Inferior parietal cortex (tissue), 1 donor: ENCODE results near the gene SAMD8.
"Not testable (repeated sequence)": the region's sequence is repeated elsewhere in the genome, so short reads cannot be mapped to it uniquely, and the experiment has no call there.

Experiments
- DNase-seq: peaks from one replicate; pipeline ENCODE4 v3.0.0-alpha.2; 2016; ENCODE audit errors: extremely low spot score

The SAMD8 gene

DNA sequence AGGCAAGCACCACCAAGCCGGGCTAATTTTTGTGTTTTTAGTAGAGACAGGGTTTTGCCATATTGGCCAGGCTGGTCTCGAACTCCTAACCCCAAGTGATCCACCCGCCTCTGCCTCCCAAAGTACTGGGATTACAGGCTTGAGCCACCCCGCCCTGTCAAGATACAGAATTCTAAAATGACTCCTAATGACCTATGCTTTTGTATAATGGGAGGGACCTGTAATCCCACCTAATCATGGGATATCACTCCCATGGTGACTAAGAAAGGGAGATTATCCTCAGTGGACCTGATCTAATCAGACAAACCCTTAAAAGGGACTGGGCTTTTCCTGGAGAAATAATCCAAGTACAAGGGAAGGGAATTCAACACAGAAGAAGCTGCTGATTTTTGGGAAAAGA is 28.8 kb downstream of the SAMD8 start:
- no peak for DNase-seq

DNA sequence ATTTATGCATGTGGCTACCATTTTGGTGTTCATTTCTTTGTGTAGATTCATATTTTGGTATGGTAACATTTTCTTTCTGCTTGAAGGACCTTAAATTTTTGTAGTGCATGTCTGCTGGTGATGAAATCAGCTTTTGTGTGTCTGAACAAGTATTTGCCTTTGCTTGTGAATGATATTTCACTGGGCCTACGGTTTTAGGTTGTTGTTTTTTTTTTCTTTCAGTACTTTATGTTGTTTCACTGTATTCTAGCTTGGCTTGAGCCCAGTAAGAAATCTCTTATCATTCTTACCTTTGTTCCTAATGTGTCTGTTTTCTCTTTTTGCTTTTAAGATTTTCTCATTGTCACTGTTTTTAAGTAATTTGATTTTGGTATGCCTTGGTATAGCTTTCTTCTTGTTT is 31.9 kb downstream of the SAMD8 start:
- no peak for DNase-seq

DNA sequence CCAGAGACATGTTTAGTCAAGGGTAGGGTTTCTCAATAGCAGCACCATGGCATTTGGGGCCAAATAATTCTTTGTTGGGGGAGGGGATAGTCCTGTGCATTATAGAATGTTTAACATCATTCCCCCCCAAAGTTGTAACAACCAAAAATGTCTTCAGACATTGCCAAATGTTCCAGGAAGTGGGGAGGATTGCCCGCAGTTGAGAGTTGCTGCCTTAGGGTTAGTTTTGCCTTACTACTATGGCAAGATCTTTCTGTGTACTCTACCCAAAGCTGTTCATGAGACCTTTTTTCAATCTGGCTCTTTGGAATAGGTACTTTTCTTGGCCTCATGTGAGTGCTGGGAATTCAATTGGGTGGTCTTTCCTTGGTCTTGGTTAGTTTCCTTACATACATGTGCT is 34.1 kb downstream of the SAMD8 start:
- no peak for DNase-seq

DNA sequence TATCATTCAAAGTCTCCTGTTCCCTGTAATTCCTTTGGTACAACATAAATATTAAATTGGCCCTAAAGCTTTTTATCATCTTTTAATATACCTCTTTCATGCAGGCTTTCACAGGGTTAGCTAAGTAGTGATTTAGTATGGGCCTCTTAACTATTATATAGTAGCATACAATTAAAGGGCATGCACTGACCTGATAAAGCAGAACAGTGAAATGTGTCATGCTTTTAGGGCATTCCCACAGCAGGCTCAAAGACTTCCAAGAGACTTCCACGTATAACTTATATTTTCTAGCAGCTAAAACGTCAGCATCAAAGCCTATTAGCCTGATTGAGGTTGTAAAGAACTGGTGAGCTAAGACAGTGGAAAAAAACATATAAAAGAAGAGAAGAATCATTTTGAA is 35.3 kb downstream of the SAMD8 start:
- DNase-seq: no peak

DNA sequence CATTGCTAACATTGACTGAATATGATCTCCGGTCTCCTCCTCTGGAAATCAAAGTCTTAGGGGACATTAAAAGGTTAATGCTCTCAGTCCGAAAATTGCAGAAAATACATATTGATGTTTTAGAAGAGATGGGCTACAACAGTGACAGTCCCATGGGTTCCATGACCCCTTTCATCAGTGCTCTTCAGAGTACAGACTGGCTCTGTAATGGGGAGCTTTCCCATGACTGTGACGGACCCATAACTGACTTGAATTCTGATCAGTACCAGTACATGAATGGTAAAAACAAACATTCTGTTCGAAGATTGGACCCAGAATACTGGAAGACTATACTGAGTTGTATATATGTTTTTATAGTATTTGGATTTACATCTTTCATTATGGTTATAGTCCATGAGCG is 39.2 kb downstream of the SAMD8 start:
- no peak for DNase-seq

DNA sequence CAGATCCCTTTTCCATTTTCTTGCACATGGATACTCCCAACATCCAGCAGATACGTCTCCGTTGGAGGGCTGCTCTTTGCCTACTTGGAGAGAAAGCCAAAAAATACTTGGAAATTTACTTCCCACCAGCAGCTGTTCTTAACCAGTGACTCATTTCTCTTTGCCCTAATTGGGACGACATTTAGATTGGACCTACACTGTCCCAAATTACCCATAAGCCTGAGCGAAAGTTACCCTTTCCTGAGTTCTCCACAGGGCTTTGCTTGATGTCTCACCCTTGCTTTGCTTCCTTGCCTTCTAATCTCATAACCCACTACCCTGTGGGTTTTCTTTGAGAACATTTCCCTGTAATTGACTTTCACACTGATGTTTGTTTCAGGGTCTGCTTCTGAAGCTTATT is 48.1 kb downstream of the SAMD8 start:
- no peak for DNase-seq

DNA sequence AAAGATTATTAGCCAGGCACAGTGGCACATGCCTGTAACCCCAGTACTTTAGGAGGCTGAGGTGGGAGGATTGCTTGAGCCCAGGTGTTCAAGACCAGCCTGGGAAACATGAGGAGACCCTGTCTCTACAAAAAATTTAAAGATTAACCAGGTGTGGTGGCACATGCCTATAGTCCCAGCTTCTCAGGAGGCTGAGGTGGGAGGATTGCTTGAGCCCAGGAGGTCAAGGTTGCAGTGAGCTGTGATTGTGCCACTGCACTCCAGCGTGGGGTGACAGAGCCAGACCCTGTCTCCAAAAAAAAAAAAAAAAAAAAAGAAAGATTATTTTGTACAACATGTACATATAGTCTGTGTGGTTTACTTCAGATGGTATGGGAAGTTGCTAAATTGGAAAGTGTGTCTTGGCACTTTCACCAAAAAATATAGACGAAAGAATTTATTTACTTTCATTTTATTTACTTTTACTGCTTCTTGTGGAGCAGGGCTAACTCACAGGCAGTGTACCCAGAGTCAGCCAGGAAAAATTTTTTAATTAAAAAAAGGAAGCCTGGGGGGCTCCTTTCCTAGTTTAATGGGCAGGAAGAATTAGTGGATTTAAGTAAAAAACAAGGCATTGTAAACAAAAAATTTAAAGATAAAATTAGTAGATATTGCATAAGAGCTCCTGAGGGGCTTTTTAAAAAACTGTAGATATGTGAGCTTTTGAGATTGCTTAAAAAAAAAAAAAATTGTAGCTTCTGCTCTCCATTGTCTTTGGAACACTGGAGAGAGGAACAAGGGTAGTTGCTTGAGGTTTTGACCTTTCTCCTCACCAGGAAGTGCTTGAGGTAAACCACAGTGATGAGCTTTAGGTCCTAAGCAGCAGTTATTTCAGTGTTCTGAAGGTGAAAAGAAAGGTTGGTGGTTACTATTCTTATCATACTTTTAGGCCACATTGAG is 54.5 kb downstream of the SAMD8 start:
- DNase-seq: no peak

DNA sequence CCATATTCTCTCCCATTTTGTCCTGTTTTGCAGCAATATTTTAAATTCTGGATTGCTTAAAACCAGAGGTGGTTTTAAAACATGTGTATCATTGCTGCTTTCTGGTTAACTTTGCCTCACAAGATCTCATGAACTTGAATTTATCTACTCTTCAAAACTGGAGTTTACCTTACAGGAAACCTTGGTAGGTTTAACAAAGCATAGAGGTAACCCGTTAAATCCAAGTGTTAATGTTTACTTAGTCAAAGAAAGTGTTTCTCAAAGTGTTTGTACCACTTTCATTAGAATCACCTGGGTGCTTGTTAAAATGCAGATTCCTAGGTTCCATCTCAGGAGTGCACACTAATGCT is 55.1 kb downstream of the SAMD8 start:
- no peak for DNase-seq

DNA sequence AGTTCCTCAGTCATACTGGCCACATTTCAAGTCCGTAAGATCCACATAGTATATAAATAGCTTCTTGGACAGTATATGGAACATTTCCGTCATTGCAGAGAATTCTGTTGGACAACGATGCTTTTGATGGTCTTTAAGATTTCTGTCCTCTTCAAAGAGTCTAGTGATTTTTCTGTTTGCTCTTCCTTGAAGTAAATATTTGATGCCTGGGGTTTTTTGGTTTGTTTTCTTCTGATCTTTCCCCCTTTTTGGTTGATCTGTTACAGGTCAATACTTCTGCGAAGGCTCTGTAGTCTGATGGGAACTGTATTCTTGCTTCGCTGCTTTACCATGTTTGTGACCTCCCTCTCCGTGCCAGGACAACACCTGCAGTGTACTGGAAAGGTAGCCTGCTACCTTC is 56.8 kb downstream of the SAMD8 start:
- DNase-seq: no peak

DNA sequence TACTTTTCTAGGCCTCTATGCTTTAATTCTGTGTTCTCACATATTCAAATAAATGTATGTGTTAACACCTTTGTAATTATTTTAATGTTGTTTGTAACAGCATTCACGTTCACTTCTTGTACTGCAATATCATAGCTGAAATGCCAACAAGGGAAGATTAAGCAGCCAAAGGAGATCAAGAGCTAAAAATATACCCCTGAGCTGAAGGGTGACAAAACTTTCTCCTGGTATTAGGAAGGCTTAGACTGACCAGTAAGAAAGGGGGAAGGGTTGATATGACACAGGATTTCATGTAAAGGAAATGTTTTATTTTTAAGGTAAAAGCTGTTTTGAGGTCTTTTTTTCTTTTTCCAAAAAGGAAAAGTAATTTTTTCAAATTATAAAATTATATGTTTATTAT is 58.8 kb downstream of the SAMD8 start:
- no peak for DNase-seq

DNA sequence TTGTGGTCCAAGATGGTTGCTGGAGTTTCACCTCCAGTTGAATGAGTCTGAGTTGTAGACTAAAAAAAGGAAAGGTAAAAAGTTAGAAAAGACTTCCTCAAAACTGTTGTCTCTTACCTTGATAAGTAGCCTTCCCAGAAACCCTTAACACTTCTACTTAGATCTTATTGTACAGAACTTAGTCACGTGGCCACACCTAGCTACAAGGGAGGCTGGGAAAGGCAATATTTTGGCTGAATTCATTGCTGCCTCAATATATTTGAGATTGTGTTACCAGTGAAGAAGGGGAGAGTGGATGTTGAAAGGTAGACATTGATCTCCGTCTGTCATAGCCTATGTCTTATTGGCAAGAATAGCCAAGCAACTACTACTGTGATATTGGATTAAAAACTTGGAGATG is 63.6 kb downstream of the SAMD8 start:
- no peak for DNase-seq

DNA sequence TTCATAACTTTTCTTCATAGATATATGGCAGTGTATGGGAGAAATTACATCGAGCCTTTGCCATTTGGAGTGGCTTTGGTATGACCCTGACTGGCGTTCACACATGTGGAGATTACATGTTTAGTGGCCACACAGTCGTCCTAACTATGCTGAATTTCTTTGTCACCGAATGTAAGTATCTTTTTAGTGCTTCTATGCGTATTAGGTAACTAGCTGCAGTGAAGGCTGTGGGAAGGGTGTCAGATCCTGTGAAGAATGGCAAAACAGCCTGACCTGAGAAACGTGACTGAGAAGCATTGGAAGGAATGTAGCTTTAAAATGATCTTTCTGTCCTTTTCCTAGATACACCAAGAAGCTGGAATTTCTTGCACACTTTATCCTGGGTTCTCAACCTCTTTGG is 64.6 kb downstream of the SAMD8 start:
- DNase-seq: no peak

DNA sequence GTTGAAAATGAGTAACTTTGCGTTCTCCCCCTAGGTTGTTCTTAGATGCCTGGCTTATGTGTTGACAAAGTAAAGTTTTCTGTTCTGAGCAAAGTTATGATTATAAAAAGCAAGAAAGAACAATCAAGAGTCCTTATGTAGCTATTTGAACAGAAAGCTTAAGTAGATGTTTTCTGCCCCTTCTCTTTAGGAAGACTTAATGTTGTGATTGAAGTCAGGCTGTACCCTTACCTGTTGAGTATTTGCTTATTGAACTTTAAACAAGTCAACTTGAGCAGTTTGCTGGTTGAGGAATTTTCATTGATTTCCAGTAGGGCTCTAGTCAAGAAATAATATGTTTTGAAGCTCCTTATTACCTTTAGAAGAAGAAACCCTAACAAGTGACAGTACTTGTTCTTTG is 65.3 kb downstream of the SAMD8 start:
- no peak for DNase-seq

DNA sequence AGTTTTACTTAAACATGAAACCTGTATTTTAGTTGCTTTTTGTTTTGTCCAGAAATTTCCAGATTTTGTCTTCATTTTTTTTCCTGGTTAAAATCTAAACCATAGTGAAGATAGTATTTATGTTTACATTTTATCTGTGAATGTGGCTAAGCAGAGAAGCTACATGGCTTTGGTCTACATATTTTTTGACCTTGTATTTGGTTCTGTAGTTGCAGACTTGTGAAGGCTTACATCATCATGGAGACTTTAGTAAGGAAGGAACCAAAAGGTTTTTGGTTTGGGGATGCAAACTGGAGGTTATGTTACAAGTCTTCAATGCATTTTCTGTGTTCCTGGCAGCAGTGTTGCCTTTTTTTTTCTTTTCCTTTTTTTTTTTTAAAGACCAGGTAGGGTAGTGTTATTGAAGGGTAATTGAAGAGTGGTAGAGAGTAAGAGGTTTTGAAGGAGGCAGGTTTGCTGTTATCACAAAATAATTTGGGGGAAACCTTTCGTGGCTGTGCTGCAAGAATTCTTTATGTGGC is 68.3 kb downstream of the SAMD8 start:
- DNase-seq: no peak

DNA sequence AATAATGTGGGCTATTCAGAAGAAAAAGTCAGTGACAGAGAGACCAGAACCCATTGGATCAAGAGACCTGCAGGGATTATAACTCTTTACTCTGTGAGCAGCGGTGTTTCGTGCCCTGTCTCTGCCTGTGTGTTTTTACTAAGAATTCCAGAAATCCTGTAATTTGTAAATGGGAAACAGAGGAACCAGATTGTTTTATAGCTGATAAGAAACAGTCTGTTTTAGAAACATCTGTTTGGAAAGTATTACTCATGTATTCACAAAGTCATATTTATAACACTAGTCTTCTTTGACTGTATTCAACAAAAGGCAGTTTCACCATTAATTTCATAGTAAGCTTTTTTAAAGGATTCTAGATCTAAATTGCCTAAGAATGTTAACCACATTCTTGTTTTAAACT is 69.1 kb downstream of the SAMD8 start:
- DNase-seq: no peak

DNA sequence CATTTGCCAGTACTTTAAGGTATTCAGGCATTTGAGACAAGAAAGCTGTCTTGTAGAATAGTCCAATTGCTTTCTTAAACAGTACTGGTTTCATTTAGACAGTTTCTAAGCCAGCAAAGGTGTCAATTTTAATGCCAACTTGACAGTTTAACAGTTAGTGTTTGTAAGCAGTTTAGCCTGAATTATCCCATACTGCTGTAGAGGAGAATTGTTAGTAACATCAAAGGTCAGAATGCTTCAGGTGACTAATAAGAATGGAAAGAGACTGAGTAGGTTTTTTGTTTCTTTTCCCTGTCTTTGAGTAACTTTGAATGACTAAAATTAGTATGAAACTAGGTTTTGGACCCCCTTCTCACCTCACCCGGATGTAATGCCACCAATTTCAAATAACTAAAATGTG is 69.6 kb downstream of the SAMD8 start:
- no peak for DNase-seq

DNA sequence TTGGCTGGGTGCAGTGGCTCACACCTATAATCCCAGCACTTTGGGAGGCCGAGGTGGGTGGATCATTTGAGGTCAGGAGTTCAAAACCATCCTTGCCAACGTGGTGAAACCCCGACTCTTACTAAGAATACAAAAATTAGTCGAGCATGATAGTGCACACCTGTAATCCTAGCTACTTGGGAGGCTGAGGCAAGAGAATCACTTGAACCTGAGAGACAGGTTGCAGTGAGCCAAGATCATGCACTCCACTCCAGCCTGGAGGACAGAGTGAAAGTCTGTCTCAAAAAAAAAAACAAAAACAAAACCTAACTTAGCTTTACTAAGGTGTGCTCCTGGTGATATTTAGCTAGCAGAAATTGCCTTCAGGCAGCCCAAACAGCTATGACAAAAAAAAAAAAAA is 74.9 kb downstream of the SAMD8 start:
- no peak for DNase-seq

DNA sequence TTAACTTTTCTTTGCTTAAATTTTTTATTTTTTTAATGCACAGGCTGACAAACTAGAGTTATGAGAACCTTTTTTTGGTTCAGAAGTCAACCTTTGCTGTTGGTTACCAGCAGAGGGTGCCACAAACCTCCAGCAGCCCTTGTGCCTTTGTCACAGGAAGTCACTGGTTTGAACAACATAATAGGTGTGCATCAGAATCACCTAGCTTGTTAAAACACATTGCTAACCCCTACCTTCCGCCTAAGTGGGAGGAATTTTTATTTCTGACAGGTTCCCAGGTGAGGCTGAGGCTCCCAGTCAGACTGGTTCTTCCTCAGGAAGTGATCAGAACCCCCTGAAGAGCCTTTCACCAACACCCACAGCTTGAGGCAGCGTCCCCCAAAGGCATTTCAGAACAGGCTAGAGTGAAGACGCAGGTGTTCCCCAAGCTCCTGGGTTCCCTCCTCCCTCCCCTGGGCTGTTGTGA is 76.5 kb downstream of the SAMD8 start:
- DNase-seq: peak; percentile 62

DNA sequence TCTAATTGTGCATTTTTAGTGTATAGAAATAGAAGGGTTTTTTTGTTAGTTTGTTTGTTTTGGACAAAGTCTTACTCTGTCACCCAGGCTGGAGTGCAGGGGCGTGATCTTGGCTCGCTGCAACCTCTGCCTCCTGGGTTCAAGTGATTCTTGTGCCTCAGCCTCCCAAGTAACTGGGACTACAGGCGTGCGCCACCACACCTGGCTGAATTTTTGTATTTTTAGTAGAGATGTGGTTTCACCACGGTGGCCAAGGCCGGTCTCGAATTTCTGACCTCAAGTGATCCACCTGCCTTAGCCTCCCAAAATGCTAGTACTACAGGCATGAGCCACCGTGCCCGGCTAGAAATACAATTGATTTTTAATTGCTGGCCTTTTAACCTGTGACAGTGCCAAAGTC is 77.1 kb downstream of the SAMD8 start:
- not testable (repeated sequence) for DNase-seq

DNA sequence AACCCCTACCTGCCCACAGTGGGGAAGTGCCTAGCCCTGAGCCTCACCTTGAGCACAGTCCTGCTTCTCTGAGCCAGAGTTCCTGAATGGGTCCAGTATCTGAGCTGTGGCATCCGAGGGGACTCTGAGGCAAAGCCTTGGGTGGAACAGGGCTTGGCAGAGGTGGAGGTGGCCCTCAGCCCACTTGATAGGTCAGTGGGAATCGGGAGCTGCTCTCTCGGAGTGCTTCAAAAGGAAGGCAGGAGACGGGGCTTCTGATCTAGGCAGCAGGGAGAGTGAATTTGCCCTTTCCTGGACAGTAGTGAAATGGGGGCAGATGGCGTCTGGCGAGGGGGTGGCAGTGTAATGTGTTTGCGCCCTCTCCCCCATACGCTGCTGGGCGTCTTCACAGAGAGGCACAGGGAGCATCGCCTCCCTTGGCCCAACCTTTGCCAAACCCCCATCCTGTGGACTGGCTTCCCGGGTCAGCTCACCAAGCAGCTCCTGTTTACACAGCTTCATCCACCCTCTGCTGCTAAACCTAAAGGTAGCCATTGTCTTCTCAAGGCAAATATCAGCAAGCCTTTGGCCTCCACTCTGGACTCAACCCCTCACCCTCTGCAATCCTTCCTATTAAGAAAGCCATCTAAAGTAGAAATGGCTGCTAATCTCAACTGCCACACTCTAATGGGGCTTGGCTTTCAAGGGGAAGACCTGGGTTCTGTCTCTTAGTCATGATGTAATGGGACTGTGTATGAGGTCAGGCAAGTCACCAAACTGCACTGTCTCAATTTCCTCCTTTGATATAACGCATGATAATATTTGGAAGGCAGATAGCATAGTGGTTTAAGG is 78.0 kb downstream of the SAMD8 start:
- DNase-seq: no peak

DNA sequence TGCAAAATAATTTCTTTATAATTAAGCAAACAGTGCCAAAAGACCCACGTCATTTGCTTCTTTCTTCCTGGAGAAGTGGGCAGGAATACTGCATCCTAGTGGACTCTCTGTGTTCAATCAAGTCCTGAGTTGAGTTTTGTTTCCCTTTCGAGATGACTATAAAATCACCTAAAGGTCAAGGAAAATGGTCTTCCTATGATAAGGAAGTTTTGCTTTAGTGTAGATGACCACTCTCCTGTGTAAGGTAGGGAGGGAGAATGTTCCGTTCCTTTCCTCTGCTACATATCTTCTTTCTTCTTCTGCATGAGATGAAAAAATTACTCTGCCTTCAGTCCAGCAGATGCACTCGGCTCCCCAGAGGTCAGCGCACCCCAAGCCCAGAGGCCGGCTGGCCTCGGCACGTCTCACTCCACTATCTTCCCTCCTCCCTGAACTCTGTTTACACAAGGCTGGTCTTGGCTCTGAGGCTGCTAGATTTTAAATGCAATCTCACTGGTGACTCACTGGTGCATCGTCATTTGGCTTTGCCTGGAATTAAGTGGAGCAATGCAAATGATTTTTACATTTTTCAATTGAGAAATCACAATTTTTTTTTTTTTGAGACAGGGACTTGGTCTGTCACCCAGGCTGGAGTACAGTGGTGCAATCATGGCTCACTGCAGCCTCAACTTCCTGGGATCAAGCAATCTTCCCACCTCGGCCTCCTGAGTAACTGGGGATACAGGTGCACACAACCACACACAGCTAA is 80.5 kb downstream of the SAMD8 start:
- peak; percentile 49 for DNase-seq

DNA sequence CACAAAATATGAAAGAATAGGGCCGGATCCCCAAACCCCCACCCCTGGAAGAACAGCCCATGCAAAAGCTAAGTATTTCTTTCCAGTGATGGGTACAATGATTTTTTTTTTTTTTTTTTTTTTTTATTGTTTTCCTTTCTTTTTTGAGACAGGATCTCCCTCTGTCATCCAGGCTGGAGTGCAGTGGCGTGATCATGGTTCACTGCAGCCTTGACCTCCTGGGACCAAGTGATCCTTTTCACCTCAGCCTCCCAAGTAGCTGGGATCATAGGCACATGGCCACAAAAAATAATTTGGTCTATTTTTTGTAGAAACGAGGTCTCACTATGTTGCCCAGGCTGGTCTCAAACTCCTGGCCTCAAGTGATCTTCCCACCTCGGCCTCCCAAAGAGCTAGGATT is 83.2 kb downstream of the SAMD8 start:
- not testable (repeated sequence) for DNase-seq
